COLO668 (cell line): ENCODE measurements around the gene TNRC6B.
"Not testable (repeated sequence)": the region's sequence is repeated elsewhere in the genome, so short reads cannot be mapped to it uniquely, and the experiment has no call there.

Experiments
- DNase-seq: peaks from one replicate; lab custom pipeline; 2025; ENCODE audit not compliant: unreplicated experiment; lab: John Stamatoyannopoulos, UW

Gene TNRC6B

GRCh38 chr22:40352763-40353162 lies 175.0 kb downstream of the TNRC6B start:
- DNase-seq, result no peak

GRCh38 chr22:40361100-40361499 lies 183.4 kb downstream of the TNRC6B start:
- no peak for DNase-seq

- no peak for DNase-seq
These were observed 185.3 kb downstream of the TNRC6B start for GRCh38 chr22:40363059-40363458.

GRCh38 chr22:40364431-40364830 lies 186.7 kb downstream of the TNRC6B start:
- DNase-seq, result no peak

GRCh38 chr22:40366068-40366467 lies 188.3 kb downstream of the TNRC6B start:
- no peak for DNase-seq

- DNase-seq, result no peak
These were observed 189.6 kb downstream of the TNRC6B start for GRCh38 chr22:40367342-40367741.

- DNase-seq, result no peak
These were observed 190.3 kb downstream of the TNRC6B start for GRCh38 chr22:40368016-40368415.

GRCh38 chr22:40368836-40369235 lies 191.1 kb downstream of the TNRC6B start:
- DNase-seq, result no peak

- no peak for DNase-seq
These were observed 196.8 kb downstream of the TNRC6B start for GRCh38 chr22:40374567-40374966.

- DNase-seq, result no peak
These were observed 198.4 kb downstream of the TNRC6B start for GRCh38 chr22:40376149-40376548.

- DNase-seq, result no peak
These were observed 200.2 kb downstream of the TNRC6B start for GRCh38 chr22:40377931-40378330.

- DNase-seq, result not testable (repeated sequence)
These were observed 200.7 kb downstream of the TNRC6B start for GRCh38 chr22:40378448-40378847.

- no peak for DNase-seq
These were observed 203.7 kb downstream of the TNRC6B start for GRCh38 chr22:40381461-40381860.

GRCh38 chr22:40383905-40384304 lies 206.2 kb downstream of the TNRC6B start:
- DNase-seq, result no peak

GRCh38 chr22:40385036-40385782 lies 207.5 kb downstream of the TNRC6B start:
- DNase-seq, result no peak
